Esophagus muscularis mucosa (tissue), 4 donors: Measurements from ENCODE around the gene PRSS33. TPM values are rescaled to one million over a fixed set of nuclear protein-coding genes. Genes with fewer than 3 reads are reported as not detected.
A peak's percentile ranks its signal among the peaks of the same experiment; 100 is the strongest.

Experiments
- DNase-seq: peaks from one replicate; pipeline ENCODE4 v3.0.0-alpha.2; 2017; ENCODE audit errors: extremely low spot score
- H3K27ac ChIP-seq, 4 donors: fragments of 200-600 bp; sonication (generic); replicated peaks in 1 of 4; 1 replicate in 3 of 4; 2 replicates in 1 of 4; pipeline ENCODE4 v1.5.1; 2016 to 2019; ENCODE audit warnings: mild to moderate bottlenecking in 1 of 4
- H3K27me3 ChIP-seq, 4 donors: fragments of 200-600 bp; sonication (generic); one replicate each; pipeline versions ENCODE4 v1.5.1 to v1.6.0; 2016 to 2019
- H3K36me3 ChIP-seq, 4 donors: fragments of 200-600 bp; sonication (generic); one replicate each; pipeline ENCODE4 v1.5.1; 2016 to 2019
- H3K4me1 ChIP-seq, 4 donors: fragments of 200-600 bp; sonication (generic); one replicate each; pipeline ENCODE4 v1.5.1; 2016 to 2019
- H3K4me3 ChIP-seq, 4 donors: fragments of 200-600 bp; sonication (generic); 1 replicate in 2 of 4; 2 replicates in 2 of 4; pipeline ENCODE4 v1.5.1; 2016 to 2019; ENCODE audit warnings: mild to moderate bottlenecking in 4 of 4, moderate library complexity in 1 of 4
- H3K9me3 ChIP-seq, 4 donors: fragments of 200-600 bp; sonication (generic); 1 replicate in 3 of 4; 2 replicates in 1 of 4; pipeline ENCODE4 v1.5.1; 2016 to 2019
- CTCF ChIP-seq, 3 experiments: fragments of 200-600 bp in 2 of 3; fragments of 450-650 bp in 1 of 3; sonication (generic) in 2 of 3; IDR thresholded peaks; one replicate each; pipeline ENCODE4 v1.5.1; 2017 to 2019; ENCODE audit warnings: antibody characterized with exemption in 3 of 3, mild to moderate bottlenecking in 2 of 3, moderate library complexity in 1 of 3
- EP300 ChIP-seq: sonication (generic); formaldehyde crosslinking; IDR thresholded peaks from one replicate; pipeline ENCODE4 v1.6.1; 2017; ENCODE audit warnings: antibody characterized with exemption
- POLR2A ChIP-seq: fragments of 450-650 bp; IDR thresholded peaks from one replicate; pipeline ENCODE4 v1.6.1; 2017; ENCODE audit warnings: antibody characterized with exemption, moderate library complexity, mild to moderate bottlenecking, low read depth
- POLR2AphosphoS5 ChIP-seq, 2 donors: sonication (generic); formaldehyde crosslinking; IDR thresholded peaks; one replicate each; pipeline ENCODE4 v1.6.1; 2017; ENCODE audit warnings: antibody characterized with exemption in 2 of 2
- WGBS: methylation state at CpG from one replicate; pipeline ENCODE4 v1.1.5; 2018; 5-methylcytosine and 5-hydroxymethylcytosine counted together
- intact Hi-C: fragments of 100-400 bp; cut with DNase I; formaldehyde crosslinking; loops from one replicate; pipeline ENCODE4 v1.15.1; 2023
- total RNA-seq, 4 donors: library from RNA; depleted of rRNA; stranded (reverse); fragments of >200 nt; gene quantifications; one replicate each; pipeline versions ENCODE4 v1.1.0 to v1.2.1, GENCODE V29; 2016

Gene PRSS33
- total RNA-seq, 4 donors from 2014 or later: not detected

GRCh38 chr16:2786826-2787151, 571 bp downstream of the PRSS33 start:
- H3K9me3 ChIP-seq: no peaks in the 10 kb centered on the region
- peaks cover 6 to 14% (median 12%) of the 10 kb centered on the region in 4 donors for H3K4me1 ChIP-seq
- intact Hi-C loops: no loop called here
- TF ChIP-seq POLR2A: no peak
- TF ChIP-seq POLR2AphosphoS5 (IDR thresholded peaks at IDR 0.05): no peak
- no peak for TF ChIP-seq EP300
- no peak for TF ChIP-seq CTCF (IDR thresholded peaks at IDR 0.05)
- DNase-seq: no peak
- WGBS: 42% methylated on average over 3 of the region's 3 CpGs
- no peaks in the 10 kb centered on the region for H3K36me3 ChIP-seq
- H3K27me3 ChIP-seq: peaks cover 0 to 78% (median 31%) of the 10 kb centered on the region in 4 donors
- H3K27ac ChIP-seq: no peak overlapping the region
- H3K4me3 ChIP-seq: no peak overlapping the region

GRCh38 chr16:2786061-2786825, 1.1 kb downstream of the PRSS33 start:
- no peak for DNase-seq
- Histone ChIP-seq H3K27ac (no peak overlapping the region), H3K9me3 (no peaks in the 10 kb centered on the region), H3K36me3 (no peaks in the 10 kb centered on the region), H3K27me3 (peaks cover 0 to 73% (median 31%) of the 10 kb centered on the region in 4 donors), H3K4me1 (peaks cover 6 to 14% (median 12%) of the 10 kb centered on the region in 4 donors), H3K4me3 (no peak overlapping the region)
- WGBS: 67% methylated on average over 15 of the region's 15 CpGs
- TF ChIP-seq POLR2A: no peak
- TF ChIP-seq CTCF (IDR thresholded peaks at IDR 0.05): no peak
- TF ChIP-seq POLR2AphosphoS5 (IDR thresholded peaks at IDR 0.05): no peak
- no peak for TF ChIP-seq EP300
- intact Hi-C loops: no loop called here

- no peak for DNase-seq
- H3K9me3 ChIP-seq: no peaks in the 10 kb centered on the region
- WGBS: 44% methylated on average over 14 of the region's 79 CpGs
- no peak overlapping the region for H3K27ac ChIP-seq
- no peaks in the 10 kb centered on the region for H3K36me3 ChIP-seq
- H3K27me3 ChIP-seq: peaks cover 0 to 64% (median 29%) of the 10 kb centered on the region in 4 donors
- peak overlapping the region; percentile 39 to 53 (median 42) for H3K4me3 ChIP-seq
- intact Hi-C loops: no loop called here
- peaks cover 6 to 14% (median 12%) of the 10 kb centered on the region in 4 donors for H3K4me1 ChIP-seq
- TF ChIP-seq CTCF (IDR thresholded peaks at IDR 0.05) (no peak), POLR2AphosphoS5 (IDR thresholded peaks at IDR 0.05) (no peak), POLR2A (no peak), EP300 (no peak)
Measured at GRCh38 chr16:2785101-2785991, 2.0 kb downstream of the PRSS33 start.

- no peak for TF ChIP-seq EP300
- TF ChIP-seq POLR2A: no peak
- no peak for TF ChIP-seq POLR2AphosphoS5 (IDR thresholded peaks at IDR 0.05)
- TF ChIP-seq CTCF (IDR thresholded peaks at IDR 0.05): no peak
- H3K4me3 ChIP-seq: peak overlapping the region; percentile 39 to 53 (median 42)
- H3K27me3 ChIP-seq: peaks cover 0 to 55% (median 28%) of the 10 kb centered on the region in 4 donors
- H3K9me3 ChIP-seq: no peaks in the 10 kb centered on the region
- peaks cover 6 to 14% (median 12%) of the 10 kb centered on the region in 4 donors for H3K4me1 ChIP-seq
- no peak overlapping the region for H3K27ac ChIP-seq
- WGBS: 55% methylated on average over 2 of the region's 15 CpGs
- no peaks in the 10 kb centered on the region for H3K36me3 ChIP-seq
- DNase-seq: no peak
- intact Hi-C loops: no loop called here
Measured at GRCh38 chr16:2784358-2785100, 2.8 kb downstream of the PRSS33 start.
